GM13977 (cell line): ENCODE results near the gene HTR3E.
"Not testable (repeated sequence)": the region's sequence is repeated elsewhere in the genome, so short reads cannot be mapped to it uniquely, and the experiment has no call there.

Experiments used
- DNase-seq: peaks from one replicate; pipeline ENCODE4 v3.0.0; 2012; ENCODE audit warnings: low spot score
- CTCF ChIP-seq: IDR thresholded peaks from 2 replicates; pipeline ENCODE4 v1.5.1; 2012; ENCODE audit warnings: mild to moderate bottlenecking, control low read depth; ENCODE audit not compliant: insufficient read depth; ENCODE audit errors: extremely low read depth, missing control alignments
- in situ Hi-C: fragments of 300-500 bp; cut with MboI; formaldehyde crosslinking; loops from one replicate; pipeline ENCODE4 v1.12.0; 2022; ENCODE audit warnings: low sequenced_read_pairs, low pct_unique_long_range_greater_than_20kb, mixed read lengths, inconsistent platforms; ENCODE audit not compliant: unreplicated experiment

The HTR3E gene

GRCh38 chr3:184097556-184097955 is 692 bp downstream of the HTR3E start:
- no peak for DNase-seq
- in situ Hi-C loops, result no loop called here
- TF ChIP-seq CTCF, result no peak

- no peak for DNase-seq
- no peak for TF ChIP-seq CTCF
- in situ Hi-C loops, result no loop called here
Observed at GRCh38 chr3:184099806-184100686, 3.2 kb downstream of the HTR3E start.

- no peak for TF ChIP-seq CTCF
- in situ Hi-C loops, result no loop called here
- DNase-seq, result no peak
Observed at GRCh38 chr3:184110316-184110725, 13.5 kb downstream of the HTR3E start.

- in situ Hi-C loops, result no loop called here
- TF ChIP-seq CTCF, result no peak
- DNase-seq, result no peak
Observed at GRCh38 chr3:184116017-184116416, 19.2 kb downstream of the HTR3E start.

GRCh38 chr3:184117636-184118035 is 20.8 kb downstream of the HTR3E start:
- no peak for TF ChIP-seq CTCF
- DNase-seq, result no peak
- in situ Hi-C loops, result no loop called here

GRCh38 chr3:184121031-184121430 is 24.2 kb downstream of the HTR3E start:
- in situ Hi-C loops, DNase-seq: not testable (repeated sequence)

- DNase-seq, result no peak
- in situ Hi-C loops, result no loop called here
- TF ChIP-seq CTCF, result no peak
Observed at GRCh38 chr3:184126006-184126405, 29.1 kb downstream of the HTR3E start.
